22Rv1 (cell line): ENCODE measurements around the gene FES.
"Not testable (repeated sequence)": the region's sequence is repeated elsewhere in the genome, so short reads cannot be mapped to it uniquely, and the experiment has no call there.

Experiments used
- H3K27ac ChIP-seq: fragments of 450-650 bp; 2 replicates; pipeline ENCODE4 v1.5.1; 2017
- ZFX ChIP-seq: fragments of 450-650 bp; IDR thresholded peaks from 2 replicates; pipeline ENCODE4 v1.6.1; 2017; ENCODE audit warnings: antibody characterized with exemption, borderline replicate concordance
- TF ChIP-seq, protein P1 (sequence below): fragments of 450-650 bp; IDR thresholded peaks from 2 replicates; pipeline ENCODE4 v1.5.1; 2017; ENCODE audit warnings: mild to moderate bottlenecking

Gene FES

DNA sequence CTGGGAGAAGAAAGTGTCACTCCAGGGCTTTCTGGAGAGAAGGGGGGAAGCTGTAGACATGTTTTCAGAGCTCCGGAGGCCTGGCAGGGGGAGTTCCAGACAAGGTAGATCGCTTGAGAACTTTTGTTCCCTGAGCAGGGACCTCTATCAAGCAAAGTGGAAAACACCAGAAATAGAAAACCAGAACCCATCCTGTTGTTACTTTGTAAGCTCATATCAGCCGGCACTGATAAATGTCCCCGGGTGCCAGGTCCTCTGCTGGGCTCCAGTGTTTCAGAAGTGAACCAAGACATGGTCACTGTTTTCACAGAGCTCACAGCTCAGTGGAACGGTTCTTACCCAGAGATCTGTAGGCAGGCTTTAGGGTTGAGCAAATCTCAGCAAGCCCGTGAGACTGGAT lies 34.5 kb downstream of the FES start:
- TF ChIP-seq, protein P1, sequence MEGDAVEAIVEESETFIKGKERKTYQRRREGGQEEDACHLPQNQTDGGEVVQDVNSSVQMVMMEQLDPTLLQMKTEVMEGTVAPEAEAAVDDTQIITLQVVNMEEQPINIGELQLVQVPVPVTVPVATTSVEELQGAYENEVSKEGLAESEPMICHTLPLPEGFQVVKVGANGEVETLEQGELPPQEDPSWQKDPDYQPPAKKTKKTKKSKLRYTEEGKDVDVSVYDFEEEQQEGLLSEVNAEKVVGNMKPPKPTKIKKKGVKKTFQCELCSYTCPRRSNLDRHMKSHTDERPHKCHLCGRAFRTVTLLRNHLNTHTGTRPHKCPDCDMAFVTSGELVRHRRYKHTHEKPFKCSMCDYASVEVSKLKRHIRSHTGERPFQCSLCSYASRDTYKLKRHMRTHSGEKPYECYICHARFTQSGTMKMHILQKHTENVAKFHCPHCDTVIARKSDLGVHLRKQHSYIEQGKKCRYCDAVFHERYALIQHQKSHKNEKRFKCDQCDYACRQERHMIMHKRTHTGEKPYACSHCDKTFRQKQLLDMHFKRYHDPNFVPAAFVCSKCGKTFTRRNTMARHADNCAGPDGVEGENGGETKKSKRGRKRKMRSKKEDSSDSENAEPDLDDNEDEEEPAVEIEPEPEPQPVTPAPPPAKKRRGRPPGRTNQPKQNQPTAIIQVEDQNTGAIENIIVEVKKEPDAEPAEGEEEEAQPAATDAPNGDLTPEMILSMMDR: no peak
- TF ChIP-seq ZFX: no peak
- no peak overlapping the region for H3K27ac ChIP-seq

DNA sequence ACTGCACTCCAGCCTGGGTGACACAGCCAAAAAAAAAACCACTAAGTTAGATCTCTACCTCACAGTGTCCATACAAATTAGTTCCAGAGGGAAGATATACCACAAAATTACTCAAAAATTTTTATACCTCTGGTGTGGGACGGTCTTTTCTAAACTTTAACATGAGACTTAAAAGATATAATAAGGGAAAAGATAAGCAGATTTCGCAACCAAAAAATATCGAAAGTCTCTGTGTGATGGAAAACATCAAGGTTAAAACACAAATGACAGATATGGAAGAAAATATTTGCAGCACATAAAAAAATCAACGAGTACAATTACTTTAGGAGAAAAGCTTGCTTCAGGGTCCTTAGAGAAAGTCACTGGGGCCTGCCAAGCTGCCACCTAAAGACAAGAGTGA lies 37.6 kb downstream of the FES start:
- no peak overlapping the region for H3K27ac ChIP-seq
- TF ChIP-seq, protein P1: no peak
- TF ChIP-seq ZFX: no peak

DNA sequence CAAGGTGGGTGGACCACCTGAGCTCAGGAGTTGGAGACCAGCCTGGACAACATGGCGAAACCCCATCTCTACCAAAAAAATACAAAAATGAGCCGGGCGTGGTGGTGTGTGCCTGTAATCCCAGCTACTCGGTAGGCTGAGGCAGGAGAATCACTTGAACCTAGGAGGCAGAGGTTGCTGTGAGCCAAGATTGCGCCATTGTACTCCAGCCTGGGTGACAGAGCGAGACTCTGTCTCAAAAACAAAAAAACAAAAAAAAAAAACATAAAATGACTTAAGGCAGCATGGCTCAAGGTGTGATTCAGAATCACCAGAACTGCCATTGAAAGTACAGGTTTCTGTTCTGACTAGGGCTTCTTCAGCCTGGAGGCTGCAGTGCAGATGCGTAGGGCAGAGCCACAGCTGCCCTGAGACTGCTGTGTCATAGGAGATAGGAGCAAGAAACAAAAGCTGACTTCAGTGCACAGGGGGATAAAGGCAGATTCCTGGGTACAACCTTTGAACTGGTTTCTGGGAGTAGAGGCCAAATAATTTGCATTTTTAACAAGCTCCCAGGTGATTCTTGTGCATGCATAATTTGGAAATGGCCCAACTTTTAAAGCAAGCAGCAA lies 38.5 kb downstream of the FES start:
- H3K27ac ChIP-seq: peak overlapping the region; percentile 3; the same call in 1 of the 2 replicates

DNA sequence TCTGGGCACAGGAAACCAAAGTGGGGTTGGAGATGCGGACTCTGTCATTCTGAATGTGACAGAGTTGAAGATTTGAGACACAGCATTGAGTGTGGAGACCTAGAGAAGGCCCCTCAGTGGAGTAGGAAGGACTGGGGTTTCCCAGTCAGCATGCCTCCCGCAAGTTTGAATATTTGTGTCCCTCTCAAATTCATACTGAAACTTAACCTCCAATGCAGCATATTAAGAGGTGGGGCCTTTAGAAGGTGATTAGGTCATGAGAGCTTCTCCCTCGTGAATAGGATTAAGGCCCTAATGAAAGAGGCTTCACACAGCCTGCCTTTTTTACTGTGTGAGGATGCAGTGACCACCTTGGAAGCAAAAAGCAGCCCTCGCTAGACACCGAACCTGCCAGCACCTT lies 40.1 kb downstream of the FES start:
- TF ChIP-seq ZFX: no peak
- TF ChIP-seq, protein P1: no peak
- no peak overlapping the region for H3K27ac ChIP-seq

DNA sequence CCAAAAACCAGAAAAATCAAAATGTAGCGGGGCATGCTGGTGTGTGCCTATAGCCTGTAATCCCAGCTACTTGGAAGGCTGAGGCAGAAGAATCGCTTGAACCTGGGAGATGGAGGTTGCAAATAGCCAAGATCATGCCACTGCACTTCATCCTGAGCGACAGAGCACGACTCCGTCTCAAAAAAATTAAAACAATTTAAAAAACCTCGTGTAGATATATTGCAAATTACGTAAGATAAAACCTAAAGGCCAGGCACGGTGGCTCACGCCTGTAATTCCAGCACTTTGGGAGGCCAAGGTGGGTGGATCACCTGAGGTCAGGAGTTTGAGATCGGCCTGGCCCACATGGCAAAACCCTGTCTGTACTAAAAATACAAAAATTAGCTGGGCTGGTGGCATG lies 42.5 kb downstream of the FES start:
- not testable (repeated sequence) for H3K27ac ChIP-seq

DNA sequence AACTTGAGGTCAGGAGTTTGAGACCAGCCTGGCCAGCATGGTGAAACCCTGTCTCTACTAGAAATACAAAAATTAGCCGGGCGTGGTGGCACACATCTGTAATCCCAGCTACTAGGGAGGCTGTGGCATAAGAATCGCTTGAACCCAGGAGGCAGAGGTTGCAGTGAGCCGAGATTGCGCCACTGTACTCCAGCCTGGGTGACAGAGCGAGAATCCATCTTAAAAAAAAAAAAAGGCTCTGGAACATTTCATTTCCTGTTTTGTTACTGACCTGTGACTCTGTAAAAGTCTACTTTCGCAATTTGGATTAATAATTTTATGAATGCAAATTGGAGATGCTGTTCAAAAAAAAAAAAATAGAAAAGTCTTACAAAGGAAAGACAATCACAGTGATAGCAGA lies 43.8 kb downstream of the FES start:
- peak overlapping the region; percentile 97; the same call in 1 of the 2 replicates for H3K27ac ChIP-seq

DNA sequence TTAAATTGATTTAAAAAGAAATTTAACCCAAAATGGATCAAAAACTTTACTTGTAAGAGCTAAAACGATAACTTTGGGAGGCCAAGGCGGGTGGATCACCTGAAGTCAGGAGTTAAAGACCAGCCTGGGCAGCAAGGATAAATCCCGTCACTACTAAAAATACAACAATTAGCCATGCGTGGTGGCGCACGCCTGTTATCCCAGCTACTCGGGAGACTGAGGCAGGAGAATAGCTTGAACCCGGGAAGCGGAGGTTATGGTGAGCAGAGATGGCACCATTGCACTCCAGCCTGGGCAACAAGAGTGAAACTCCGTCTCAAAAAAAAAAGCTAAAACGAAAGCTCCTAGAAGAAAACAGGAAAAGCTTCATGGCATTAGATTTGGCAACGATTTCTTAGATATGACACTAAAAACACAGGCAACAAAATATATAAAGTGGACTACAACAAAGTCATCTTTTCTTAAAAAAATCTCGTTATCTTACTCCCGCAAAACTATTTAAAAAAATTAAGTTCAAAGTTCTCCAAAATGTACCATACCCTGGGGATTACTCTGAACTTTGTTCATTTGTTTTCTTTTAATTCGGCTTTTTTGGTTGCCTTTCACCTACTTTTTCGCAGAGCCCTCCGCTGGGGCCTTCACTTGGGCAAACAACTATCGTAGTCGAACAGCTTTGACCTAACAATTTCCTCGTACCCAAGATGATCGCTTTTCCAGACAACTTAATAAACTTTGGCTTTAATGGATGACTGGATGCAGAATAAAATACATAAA lies 45.1 kb downstream of the FES start:
- H3K27ac ChIP-seq: peak overlapping the region; percentile 97
- TF ChIP-seq ZFX: no peak
- TF ChIP-seq, protein P1: no peak

DNA sequence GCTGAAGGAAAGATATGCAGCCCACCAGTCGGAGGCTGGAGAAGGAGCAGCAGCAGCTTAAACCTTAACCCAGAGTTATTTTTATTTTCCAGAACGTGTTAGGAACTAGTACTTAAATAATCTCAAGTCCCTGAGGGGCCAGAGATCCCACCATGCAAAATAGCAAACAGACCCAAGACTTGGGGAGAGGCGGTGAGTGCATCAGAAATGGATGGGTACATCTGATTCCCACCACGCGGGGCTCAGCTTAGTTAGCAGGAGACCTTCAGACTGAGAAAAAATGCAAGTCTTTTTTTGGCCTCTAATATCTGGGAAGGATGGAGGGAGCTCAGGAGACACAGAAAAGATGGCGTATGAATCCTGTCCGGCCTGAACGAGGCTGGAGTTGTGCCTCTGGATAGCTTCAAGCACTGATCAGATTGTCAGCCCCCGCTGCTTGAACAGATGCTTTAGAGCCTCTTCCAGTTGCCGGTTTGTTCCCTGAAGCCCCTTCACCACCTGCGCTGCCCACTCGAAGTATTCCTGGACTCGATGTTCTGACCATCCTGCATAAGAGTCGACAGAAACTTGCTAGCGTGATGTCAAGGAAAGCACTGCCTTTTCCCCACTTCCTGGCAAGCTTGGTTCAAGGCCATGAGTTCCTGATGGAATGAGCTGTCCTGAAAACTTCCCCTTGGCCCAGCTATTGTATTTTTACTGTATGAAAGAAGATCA lies 46.7 kb downstream of the FES start:
- no peak for TF ChIP-seq ZFX
- TF ChIP-seq, protein P1: no peak
- H3K27ac ChIP-seq: peak overlapping the region; percentile 97

DNA sequence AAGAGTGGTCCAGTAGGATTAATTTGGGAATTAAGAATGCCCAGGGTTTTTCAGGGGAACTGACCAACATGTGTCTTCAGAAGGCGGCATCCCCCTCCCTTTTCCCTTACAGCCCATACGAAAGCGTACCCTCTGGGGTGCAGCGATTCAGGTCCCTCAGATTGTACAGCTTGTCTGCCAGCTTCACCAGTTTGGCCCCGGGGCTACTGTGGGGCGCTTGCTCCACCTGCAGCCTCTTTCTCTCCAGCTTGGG lies 47.2 kb downstream of the FES start:
- no peak for TF ChIP-seq ZFX
- TF ChIP-seq, protein P1: no peak; the same call in 1 of the 2 replicates
- H3K27ac ChIP-seq: peak overlapping the region; percentile 97
